Right lobe of liver (tissue), 4 donors: ENCODE data around the gene NELL2.

Experiments
- POLR2A ChIP-seq: fragments of 450-650 bp; IDR thresholded peaks from one replicate; pipeline ENCODE4 v1.6.1; 2017; ENCODE audit warnings: antibody characterized with exemption, mild to moderate bottlenecking
- TF ChIP-seq, protein P1 (sequence below), 4 donors: fragments of 200-600 bp in 3 of 4; fragments of 450-650 bp in 1 of 4; IDR thresholded peaks; one replicate each; pipeline versions ENCODE4 v1.5.1 to v1.8.0; 2016 to 2022; ENCODE audit warnings: antibody characterized with exemption in 4 of 4, mild to moderate bottlenecking in 2 of 4
- donor health status: DM: no; HTN: no; CAD: no.
- donor health status: DM: no; HTN: no; CAD: no.
- donor health status: DM: no; HTN: yes; CAD: no.

DNA sequence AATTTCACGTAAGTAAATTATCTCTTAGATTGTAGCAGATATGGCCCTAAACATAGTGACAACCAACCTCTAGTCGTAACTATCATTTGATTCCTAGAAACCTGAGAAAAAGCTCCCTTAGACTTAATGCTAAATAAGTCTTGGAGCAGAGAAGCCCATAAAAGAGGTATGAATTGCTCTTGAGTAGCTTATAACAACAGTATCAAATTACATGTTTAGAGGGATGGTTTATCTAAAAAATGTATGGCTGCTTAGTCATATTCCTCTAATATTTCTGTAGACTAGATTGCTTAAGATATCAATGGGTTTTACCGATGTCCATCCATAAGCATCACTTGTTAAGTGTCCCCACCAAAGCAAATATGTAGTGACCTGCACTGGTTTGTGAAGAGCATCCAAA is 259.7 kb downstream of the NELL2 start:
- TF ChIP-seq, protein P1, sequence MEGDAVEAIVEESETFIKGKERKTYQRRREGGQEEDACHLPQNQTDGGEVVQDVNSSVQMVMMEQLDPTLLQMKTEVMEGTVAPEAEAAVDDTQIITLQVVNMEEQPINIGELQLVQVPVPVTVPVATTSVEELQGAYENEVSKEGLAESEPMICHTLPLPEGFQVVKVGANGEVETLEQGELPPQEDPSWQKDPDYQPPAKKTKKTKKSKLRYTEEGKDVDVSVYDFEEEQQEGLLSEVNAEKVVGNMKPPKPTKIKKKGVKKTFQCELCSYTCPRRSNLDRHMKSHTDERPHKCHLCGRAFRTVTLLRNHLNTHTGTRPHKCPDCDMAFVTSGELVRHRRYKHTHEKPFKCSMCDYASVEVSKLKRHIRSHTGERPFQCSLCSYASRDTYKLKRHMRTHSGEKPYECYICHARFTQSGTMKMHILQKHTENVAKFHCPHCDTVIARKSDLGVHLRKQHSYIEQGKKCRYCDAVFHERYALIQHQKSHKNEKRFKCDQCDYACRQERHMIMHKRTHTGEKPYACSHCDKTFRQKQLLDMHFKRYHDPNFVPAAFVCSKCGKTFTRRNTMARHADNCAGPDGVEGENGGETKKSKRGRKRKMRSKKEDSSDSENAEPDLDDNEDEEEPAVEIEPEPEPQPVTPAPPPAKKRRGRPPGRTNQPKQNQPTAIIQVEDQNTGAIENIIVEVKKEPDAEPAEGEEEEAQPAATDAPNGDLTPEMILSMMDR (IDR thresholded peaks at IDR 0.05), result no peak
- TF ChIP-seq POLR2A, result no peak
